Calu3 (cell line): ENCODE data around the gene GCH1. TPM values are rescaled to one million over a fixed set of nuclear protein-coding genes. Genes with fewer than 3 reads are reported as not detected.
"Not testable (repeated sequence)": the region's sequence is repeated elsewhere in the genome, so short reads cannot be mapped to it uniquely, and the experiment has no call there.

Experiments
- BruUV-seq: library from RNA; stranded (reverse); fragments of 400-500 nt; replicated peaks from 2 replicates; lab custom pipeline; 2021; lab: Mats Ljungman, UMichigan
- CTCF ChIA-PET: fragments of 300-600 bp; sonication (Branson Sonifier 250); formaldehyde crosslinking; loops from one replicate; lab custom pipeline; 2022; ENCODE audit warnings: antibody characterized with exemption; lab: Charles Lee
- DNase-seq: peaks from one replicate; pipeline ENCODE4 v3.0.0; 2022
- H3K27ac Mint-ChIP-seq: one replicate; pipeline ENCODE4 v1.8.0; 2022; ENCODE audit warnings: mixed read lengths; ENCODE audit not compliant: unreplicated experiment
- H3K27me3 Mint-ChIP-seq: one replicate; pipeline ENCODE4 v1.8.0; 2022; ENCODE audit warnings: mixed read lengths; ENCODE audit not compliant: unreplicated experiment
- H3K36me3 Mint-ChIP-seq: one replicate; pipeline ENCODE4 v1.8.0; 2022; ENCODE audit warnings: mild to moderate bottlenecking, moderate library complexity, mixed read lengths; ENCODE audit not compliant: insufficient read depth, unreplicated experiment
- H3K4me1 Mint-ChIP-seq: one replicate; pipeline ENCODE4 v1.8.0; 2022; ENCODE audit warnings: mild to moderate bottlenecking, low read depth, mixed read lengths; ENCODE audit not compliant: unreplicated experiment
- H3K4me3 Mint-ChIP-seq: one replicate; pipeline ENCODE4 v1.8.0; 2022; ENCODE audit warnings: mild to moderate bottlenecking, low read depth, moderate library complexity, mixed read lengths; ENCODE audit not compliant: unreplicated experiment
- H3K9me3 Mint-ChIP-seq: one replicate; pipeline ENCODE4 v1.8.0; 2022; ENCODE audit warnings: low read depth, mixed read lengths; ENCODE audit not compliant: unreplicated experiment
- intact Hi-C: fragments of 100-400 bp; cut with micrococcal nuclease; formaldehyde crosslinking; loops from one replicate; pipeline ENCODE4 v1.10.0; 2022; ENCODE audit not compliant: unreplicated experiment
- total RNA-seq: library from RNA; stranded (reverse); gene quantifications from 2 replicates; pipeline ENCODE4 v1.2.3, GENCODE V29; 2022
- TF ChIP-seq, protein P1 (sequence below): fragments of 200-600 bp; IDR thresholded peaks from one replicate; pipeline ENCODE4 v1.8.0; 2022; ENCODE audit warnings: antibody characterized with exemption; ENCODE audit not compliant: unreplicated experiment

GCH1 gene
- total RNA-seq, 1 experiment from 2014 or later, result 6.8 TPM

DNA sequence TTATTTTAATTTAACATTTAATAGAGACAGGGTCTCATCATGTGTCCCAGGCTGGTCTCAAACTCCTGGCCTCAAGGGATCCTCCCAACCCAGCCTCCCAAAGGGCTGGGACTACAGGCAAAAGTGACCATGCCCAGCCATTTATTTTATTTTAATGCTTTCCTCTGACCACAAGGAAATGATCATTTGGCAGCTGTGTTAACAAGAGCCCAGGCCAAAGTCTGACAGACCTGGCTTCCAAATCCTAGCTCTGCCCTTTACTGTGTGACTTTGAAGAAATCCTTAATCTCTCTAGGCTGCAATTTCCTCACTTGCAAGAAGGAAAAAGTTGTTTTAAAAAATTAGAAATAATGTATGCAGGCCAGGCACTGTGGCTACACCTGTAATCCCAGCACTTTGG lies 16.7 kb upstream of the GCH1 start:
- Mint-ChIP-seq H3K4me3 (no peak overlapping the region), H3K4me1 (no peaks in the 10 kb centered on the region), H3K36me3 (no peaks in the 10 kb centered on the region), H3K27me3 (no peaks in the 10 kb centered on the region), H3K9me3 (no peaks in the 10 kb centered on the region), H3K27ac (no peak overlapping the region)
- intact Hi-C loops, result no loop called here
- TF ChIP-seq, protein P1, sequence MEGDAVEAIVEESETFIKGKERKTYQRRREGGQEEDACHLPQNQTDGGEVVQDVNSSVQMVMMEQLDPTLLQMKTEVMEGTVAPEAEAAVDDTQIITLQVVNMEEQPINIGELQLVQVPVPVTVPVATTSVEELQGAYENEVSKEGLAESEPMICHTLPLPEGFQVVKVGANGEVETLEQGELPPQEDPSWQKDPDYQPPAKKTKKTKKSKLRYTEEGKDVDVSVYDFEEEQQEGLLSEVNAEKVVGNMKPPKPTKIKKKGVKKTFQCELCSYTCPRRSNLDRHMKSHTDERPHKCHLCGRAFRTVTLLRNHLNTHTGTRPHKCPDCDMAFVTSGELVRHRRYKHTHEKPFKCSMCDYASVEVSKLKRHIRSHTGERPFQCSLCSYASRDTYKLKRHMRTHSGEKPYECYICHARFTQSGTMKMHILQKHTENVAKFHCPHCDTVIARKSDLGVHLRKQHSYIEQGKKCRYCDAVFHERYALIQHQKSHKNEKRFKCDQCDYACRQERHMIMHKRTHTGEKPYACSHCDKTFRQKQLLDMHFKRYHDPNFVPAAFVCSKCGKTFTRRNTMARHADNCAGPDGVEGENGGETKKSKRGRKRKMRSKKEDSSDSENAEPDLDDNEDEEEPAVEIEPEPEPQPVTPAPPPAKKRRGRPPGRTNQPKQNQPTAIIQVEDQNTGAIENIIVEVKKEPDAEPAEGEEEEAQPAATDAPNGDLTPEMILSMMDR, result no peak
- no peak for DNase-seq
- CTCF ChIA-PET, result no interaction called here
- BruUV-seq, result no TSS peak

DNA sequence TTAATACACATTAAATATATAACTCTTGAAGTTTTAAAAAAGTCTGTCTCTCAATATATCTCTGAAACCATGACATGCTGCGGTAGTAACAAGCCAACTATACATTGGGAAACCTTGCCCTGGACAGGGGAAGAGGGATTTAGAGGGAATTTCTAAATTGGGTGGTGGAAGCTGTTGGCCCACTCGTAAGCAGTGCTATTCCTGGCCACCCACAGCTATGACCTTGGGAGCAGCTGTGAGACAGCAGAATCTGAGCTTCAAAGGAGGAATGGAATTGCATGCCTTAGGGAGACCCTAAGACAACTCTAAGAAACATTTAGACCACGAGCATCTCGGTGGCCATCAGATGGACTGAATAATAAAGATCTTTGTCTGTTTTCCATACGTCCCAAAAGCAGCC lies 15.8 kb upstream of the GCH1 start:
- Mint-ChIP-seq H3K27ac (no peak overlapping the region), H3K36me3 (no peaks in the 10 kb centered on the region), H3K9me3 (no peaks in the 10 kb centered on the region), H3K4me3 (no peak overlapping the region), H3K4me1 (no peaks in the 10 kb centered on the region), H3K27me3 (no peaks in the 10 kb centered on the region)
- no TSS peak for BruUV-seq
- intact Hi-C loops, result no loop called here
- no peak for DNase-seq
- CTCF ChIA-PET, result no interaction called here
- TF ChIP-seq, protein P1, result no peak

- H3K27ac Mint-ChIP-seq, result no peak overlapping the region
- no peak overlapping the region for H3K4me3 Mint-ChIP-seq
- no TSS peak for BruUV-seq
- H3K27me3 Mint-ChIP-seq, result no peaks in the 10 kb centered on the region
- intact Hi-C loops, result no loop called here
- H3K9me3 Mint-ChIP-seq, result no peaks in the 10 kb centered on the region
- TF ChIP-seq, protein P1, result no peak
- H3K4me1 Mint-ChIP-seq, result no peaks in the 10 kb centered on the region
- CTCF ChIA-PET, result no interaction called here
- DNase-seq, result no peak
- no peaks in the 10 kb centered on the region for H3K36me3 Mint-ChIP-seq
Measured at GRCh38 chr14:54916101-54916500, 13.5 kb upstream of the GCH1 start.

- Mint-ChIP-seq H3K27me3 (no peaks in the 10 kb centered on the region), H3K9me3 (no peaks in the 10 kb centered on the region), H3K4me1 (no peaks in the 10 kb centered on the region), H3K4me3 (no peak overlapping the region), H3K36me3 (no peaks in the 10 kb centered on the region), H3K27ac (no peak overlapping the region)
- no peak for DNase-seq
- TF ChIP-seq, protein P1, result no peak
- BruUV-seq, result no TSS peak
- intact Hi-C loops, result no loop called here
- CTCF ChIA-PET, result no interaction called here
Measured at GRCh38 chr14:54909817-54910558, 7.4 kb upstream of the GCH1 start.

- DNase-seq, CTCF ChIA-PET, H3K4me3 Mint-ChIP-seq, H3K27ac Mint-ChIP-seq, intact Hi-C loops, H3K27me3 Mint-ChIP-seq, H3K36me3 Mint-ChIP-seq, H3K4me1 Mint-ChIP-seq, BruUV-seq, H3K9me3 Mint-ChIP-seq: not testable (repeated sequence)
Measured at GRCh38 chr14:54908973-54909372, 6.3 kb upstream of the GCH1 start.
